HG02938 (cell line): ENCODE measurements around the gene LRRC73.
"Not testable (repeated sequence)": the region's sequence is repeated elsewhere in the genome, so short reads cannot be mapped to it uniquely, and the experiment has no call there.

Experiments
- ATAC-seq: cut with Tn5 transposase; IDR thresholded peaks from one replicate; pipeline ENCODE4 v1.9.1; 2021; ENCODE audit warnings: mild to moderate bottlenecking, moderate library complexity; ENCODE audit not compliant: unreplicated experiment

Gene LRRC73

DNA sequence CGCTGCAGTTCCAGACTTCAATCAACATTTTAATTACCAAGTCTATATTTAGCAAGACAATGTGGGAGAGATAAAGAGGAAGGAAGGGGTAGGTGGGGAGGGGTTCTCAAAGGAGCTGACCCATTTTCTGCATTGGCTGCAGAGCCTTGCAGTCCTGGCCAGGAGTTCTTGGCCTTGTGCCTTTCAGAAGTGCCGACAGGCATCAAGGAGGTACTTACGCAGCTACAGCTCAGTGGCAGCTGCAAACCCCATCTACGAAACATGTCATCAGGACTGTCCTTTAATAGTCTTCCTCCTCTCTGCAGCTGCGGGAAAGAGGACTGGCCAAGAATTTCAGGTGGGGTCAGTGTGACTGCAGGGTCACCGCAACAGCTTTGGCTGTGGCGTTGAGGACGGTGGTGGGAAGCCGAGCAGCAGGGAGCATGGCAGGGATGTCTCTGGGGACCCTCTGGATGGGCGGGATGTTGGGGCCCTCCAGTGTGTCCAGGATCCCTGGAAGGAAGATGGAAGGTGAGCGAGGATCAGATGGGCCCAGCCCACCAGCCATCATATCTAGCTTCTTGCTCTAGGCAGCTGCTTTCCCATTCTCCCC is 1.8 kb upstream of the LRRC73 start:
- no peak for ATAC-seq

DNA sequence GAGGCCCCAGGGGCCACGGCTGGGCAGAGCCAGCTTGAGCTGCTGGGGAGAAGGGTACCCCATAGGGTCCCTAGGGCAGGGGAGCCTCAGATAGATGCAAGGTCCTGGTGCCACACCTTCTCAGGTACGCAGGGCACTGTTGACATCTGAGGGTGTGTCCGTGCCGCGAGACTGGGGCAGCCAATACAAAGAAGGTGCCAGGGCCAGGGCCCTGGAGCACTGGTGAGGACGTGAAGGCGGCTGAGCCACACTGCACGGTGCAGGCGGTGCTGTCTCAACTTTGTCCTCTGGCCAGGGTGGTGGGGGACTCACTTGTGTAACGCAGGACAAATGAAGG is 649 bp upstream of the LRRC73 start:
- no peak for ATAC-seq

DNA sequence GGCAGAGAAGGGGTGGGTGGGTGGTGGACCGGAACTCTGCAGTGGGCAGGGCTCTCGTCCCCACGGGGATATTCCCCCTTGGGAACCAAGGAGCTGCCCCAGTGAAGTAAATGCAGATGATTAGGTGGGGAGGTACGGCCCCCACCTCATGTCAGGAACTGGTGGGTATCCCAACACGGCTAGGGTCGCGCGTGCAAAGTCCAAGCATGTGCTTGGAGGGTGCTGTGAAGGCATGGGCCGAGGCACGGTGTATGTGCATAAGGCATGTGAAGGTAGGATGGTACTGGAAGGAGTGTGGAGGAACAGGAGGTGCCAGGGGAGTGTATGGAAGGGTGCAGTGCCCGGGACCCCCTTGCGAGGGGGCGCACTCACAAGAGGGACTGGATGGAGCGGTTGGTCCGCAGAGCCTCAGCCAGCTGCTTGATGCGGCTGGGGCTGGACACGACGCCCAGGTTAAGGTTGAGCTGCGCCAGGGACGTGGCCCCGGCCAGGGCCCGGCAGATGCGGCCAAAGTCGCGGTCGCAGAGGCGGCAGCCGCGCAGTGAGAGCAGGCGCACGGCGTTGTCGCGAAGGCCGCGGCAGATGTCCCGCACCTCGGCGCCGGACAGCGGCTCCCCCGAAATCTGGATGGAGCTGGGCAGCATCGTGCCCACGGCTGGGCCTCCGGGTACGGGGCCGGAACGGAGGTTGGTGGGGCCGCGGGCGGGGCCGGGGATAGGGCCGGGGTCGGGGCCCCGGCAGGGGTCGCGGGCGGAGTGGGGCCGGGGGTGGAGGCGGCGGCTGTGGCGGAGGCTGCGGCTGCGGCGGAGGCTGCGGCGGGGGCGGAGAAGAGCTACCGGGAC is 783 bp downstream of the LRRC73 start:
- no peak for ATAC-seq

DNA sequence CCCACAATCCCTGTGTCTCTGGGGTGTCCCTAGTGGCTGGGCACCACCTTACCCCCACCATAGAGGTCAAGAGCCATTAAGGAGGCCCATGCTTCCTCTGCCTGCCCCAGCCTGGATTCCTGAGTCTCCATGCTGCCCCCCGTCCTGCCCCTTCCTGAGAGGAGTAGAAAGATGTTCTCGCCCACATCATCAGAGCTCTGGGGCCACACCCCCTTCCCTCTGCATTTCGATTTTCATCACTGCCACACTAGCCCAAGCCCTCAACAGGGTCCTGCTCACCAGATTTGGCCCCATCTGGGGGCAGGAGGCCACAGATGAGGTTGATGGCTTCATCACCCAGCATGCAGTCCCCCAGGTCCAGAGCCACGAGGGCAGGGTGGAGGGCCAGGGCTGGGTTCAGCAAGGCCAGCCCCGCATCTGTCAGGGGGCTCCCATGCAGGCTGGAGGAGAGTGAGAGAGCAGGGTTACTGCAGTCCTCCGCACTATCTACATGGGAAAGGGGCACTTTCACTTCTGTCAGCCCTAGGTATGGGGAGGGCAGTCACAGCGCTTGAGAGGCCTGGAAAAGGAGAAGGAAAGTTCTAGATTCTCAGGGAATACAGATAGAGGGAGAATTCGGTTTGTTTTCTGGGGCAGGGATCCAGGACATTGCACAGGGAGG is 1.5 kb downstream of the LRRC73 start:
- no peak for ATAC-seq

DNA sequence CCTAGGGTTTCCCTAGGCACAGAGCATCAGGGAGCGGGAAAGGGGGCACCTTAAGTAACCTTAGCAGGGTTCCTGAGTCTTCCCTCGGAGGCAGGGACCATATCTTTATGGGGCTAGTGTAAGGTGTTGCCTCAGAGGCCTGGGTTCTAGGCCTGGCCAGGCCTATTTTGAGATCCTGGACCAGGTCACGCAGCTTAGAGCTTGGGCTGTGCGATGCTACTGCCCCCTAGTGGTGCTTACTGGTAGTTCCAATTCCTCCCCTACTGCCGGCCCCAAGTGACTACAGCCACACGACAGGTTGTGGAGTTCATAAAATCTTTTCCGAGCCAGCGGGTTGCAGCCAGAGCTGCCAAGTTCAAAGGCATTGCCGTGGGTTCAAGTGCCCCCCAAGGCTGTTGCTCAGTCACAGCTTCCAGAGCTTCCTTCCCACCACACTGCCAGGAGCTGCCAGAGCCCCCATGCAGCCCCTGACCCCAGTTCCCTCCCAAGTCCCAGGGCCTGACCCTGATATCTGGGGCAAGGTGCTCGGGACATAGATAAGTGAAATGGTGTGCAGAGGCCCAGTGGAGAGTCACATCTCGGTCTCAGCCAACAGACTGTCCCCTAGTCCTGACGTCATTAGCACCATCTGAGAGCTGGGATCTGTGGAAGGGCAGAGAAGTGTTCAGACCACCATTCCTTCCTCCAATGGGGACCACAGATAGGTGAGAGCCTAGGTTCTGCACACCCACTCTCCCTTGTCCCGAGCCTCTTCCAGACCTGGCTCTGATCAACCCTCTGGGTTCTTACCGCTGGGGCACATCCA is 3.3 kb downstream of the LRRC73 start:
- ATAC-seq = no peak

DNA sequence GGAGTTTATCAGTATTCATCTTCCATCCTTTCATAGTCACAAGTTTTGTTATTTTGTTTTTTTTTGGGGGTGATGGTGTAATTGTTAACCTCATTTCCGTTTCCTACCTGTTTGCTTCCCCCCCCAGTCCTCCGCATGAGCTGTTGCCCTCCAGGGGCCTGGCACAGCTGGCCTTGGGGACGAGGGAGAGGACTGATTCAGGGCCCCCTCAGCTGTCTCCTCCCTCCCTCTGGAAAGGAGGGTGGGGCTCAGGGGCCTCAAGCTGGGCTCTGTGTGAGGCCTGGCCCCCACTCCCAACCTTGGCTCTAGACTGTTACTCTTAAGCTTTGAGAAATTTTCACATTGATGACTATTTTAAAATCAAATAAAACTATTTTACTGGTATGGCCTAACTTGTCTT is 4.0 kb downstream of the LRRC73 start:
- no peak for ATAC-seq

DNA sequence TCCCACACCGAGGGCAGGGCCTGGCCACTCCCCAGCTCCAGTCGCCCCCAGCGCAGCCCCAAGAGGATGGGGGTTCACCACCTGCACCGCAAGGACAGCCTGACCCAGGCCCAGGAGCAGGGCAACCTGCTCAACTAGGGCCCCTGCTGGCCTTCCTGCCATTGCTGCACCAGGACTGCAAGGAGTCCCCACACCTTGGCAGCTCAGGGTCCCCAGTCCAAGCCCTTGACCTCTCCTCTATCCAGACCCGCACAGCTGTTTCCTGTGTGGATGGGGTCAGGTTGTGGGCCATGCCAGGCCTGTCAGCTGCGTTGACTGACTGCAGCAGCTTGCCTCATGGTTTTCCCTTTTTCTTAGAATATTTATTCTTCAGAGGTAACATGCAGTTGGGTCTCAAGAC is 4.4 kb downstream of the LRRC73 start:
- no peak for ATAC-seq

DNA sequence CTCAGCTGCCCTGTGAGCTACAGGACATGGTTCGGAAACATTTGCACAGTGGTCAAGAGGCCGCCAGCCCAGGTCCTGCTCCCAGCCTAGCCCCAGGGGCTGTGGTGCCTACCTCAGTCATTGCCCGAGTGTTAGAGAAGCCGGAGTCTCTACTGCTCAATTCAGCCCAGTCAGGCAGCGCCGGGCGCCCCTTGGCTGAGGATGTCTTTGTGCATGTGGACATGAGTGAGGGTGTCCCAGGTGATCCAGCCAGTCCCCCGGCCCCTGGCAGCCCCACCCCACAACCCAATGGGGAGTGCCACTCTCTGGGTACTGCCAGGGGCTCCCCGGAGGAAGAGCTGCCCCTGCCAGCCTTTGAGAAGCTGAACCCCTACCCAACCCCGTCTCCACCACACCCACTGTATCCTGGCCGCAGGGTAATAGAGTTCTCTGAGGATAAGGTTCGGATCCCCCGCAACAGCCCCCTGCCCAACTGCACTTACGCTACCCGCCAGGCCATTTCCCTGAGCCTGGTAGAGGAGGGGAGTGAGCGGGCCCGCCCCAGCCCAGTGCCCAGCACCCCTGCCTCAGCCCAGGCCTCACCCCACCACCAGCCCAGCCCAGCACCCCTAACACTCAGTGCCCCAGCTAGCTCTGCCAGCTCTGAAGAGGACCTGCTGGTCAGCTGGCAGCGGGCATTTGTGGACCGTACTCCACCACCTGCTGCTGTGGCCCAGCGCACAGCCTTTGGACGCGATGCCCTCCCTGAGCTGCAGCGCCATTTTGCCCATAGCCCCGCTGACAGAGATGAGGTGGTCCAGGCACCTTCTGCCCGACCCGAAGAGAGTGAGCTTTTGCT is 5.2 kb downstream of the LRRC73 start:
- no peak for ATAC-seq

DNA sequence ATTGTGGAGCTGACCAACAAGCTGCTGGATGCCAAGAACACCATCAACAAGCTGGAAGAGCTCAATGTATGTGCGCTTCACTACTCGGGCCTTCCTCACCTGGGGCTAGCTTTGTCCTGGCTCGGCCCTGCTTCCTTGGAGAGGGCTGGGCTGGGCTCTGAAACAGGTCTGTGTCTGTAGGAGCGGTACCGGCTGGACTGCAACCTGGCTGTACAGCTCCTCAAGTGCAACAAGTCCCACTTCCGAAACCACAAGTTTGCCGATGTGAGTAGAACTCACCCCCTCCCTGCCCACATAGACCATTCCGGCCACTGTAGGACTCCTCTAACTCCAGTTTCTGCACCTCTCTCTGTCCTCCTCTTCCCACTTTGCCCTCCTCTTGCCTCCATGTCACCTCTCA is 6.7 kb downstream of the LRRC73 start:
- no peak for ATAC-seq

DNA sequence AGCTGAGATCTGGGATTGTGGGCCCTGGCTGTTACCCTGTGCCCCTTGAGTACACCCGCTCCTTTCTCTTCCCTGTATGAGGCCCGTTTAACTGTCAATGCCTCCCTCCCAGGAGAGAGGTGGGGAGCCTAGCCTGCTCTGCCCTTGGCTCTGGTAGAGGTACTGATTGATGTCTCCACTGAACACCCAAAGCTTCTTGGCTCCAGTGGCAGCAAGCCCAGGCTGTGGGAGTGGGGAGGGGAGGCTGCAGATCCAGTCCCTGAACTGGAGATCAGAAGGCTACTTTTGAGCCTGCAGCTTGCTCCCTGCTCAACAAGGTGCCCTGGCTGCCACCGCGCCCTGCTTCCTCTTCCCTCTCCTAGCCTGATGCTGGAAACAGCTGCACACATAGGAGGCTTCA is 7.5 kb downstream of the LRRC73 start:
- no peak for ATAC-seq

DNA sequence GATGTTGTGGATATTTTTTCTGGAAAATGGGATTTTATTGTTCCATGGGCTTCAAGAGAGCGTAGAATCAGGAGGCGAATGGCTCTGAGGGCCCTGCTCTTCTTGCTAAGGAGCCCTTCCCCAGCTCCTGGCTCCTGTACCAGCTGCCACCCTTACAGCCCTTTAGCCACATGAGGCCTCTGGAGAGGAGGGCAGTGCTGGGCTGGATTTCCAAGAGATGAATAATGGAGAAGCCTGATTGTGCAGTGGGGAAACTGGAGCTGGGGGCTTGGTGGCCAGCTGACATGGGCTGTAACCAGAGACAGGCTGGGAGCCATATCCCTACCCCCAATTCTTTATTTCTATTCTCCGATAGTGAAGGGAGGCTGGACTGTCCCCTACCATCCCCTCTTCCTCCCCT is 9.2 kb downstream of the LRRC73 start:
- no peak for ATAC-seq

DNA sequence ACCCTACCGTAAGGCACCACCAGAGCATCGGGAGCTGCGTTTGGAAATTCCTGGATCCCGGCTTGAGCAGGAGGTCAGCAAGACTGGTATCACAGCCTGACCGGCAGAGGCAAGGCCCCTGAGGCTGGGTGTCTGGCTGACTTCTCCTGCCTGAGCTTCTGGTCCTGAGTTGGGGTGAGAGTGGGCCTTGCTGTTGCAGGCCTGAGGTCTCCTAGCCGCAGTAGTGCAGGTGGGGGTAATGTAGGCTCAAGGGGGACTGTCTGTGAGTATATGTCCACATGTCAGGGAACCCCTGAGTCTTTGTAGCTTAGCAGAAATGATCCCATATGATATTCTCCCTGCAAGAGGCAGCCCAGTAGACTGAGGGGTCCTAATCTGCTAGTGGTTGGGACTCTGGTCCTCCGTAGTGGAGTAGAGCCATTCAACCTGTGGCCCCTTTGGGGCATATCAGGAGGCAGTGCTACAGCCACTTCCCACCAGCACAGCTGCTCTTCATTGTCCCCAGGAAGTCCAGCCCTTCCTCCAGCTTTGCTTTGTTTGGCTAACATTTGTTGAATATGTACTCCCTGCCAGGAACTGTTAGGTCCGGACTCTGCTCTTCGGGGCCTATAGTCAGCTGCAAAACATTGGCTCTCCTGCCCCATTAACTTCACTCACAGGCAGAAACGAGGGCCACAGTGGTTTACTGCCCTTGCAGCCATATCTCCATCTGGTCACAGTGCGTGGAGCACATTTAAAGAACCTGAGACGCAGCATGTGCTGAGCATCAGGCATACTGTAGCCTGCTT is 10.9 kb downstream of the LRRC73 start:
- ATAC-seq = no peak

DNA sequence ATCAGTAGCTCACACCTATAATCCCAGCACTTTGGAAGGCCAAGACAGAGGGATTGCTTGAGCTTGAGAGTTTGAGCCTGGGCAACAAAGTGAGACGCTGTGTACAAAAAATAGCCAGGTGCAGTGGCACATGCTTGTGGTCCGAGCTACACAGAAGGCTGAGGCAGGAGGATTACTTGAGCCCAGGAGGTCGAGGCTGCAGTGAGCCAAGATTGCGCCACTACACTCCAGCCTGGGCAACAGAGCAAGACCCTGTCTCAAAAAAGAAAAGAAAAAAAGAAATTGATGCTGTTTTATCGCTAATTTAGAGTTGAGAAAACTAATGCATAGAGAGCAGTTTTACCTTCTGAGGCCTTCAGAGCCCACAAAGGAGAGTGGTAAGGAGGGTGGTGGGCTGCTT is 11.9 kb downstream of the LRRC73 start:
- not testable (repeated sequence) for ATAC-seq

DNA sequence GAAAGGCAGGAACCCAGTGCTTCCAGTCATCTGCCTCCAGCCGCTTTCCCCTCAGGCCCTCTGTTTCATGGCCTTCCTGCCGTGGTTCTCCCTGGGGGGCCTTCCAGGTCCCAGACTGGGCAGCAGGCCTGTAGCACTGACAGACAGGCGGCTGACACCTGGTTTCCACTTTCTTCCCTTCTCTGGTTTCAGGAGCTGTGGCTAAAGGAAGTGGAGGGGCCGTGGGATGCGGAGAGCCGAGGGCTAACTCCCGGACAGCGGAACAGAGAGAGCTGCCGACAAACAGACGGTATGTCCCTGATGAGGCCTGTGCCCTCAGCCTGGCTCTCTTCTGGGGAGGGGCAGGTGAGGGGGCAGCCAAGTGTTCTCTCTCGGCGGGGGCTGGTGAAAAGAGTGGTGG is 12.5 kb downstream of the LRRC73 start:
- no peak for ATAC-seq

DNA sequence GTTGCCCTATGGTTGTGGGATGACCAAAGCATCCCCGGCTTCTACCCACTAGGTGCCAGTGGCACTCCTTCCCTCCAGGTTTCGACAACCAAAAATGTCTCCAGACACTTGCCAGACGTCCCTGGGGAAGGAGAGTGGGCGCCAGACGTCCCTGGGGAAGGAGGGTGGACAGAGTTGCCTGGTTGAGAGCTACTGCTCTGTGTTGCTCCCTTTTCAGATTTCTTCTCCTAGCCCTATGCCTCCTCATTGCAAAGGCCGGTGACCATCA is 13.1 kb downstream of the LRRC73 start:
- no peak for ATAC-seq

DNA sequence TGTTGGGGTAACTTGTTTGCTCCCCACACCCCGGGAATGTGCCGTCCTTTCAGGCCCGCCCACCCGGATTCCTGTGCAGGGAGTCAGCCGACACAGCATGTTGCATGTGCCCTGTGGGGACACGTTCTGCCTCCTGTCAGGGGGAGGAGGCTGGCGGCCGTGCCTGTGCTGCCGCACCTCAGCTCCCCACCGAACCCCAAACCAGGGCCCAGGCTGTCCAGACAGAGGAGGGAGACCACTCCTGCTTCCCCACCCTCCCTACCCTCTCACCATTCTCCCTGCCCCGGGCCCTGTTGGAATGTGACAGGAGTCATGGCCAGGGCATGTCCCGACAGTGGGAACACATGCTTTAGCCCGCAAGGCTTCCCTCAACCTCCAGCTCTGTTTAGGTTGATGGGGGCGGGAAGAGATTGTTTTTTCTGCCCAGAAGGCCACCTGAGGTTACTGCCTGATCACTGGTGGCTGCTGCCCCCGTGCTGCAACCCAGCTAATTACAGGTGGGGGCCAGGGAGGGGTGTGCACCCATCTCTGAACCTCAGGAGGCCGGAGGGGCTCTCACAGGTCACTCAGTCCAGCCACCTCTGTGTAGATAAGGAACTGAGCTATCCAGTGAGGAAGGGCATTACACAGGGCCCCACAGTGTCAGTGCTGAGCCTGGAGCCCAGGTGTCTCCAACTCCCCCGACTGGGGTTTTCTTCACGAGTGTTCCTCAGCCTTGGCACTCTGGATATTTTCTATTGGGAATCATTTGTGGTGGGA is 13.6 kb downstream of the LRRC73 start:
- no peak for ATAC-seq

DNA sequence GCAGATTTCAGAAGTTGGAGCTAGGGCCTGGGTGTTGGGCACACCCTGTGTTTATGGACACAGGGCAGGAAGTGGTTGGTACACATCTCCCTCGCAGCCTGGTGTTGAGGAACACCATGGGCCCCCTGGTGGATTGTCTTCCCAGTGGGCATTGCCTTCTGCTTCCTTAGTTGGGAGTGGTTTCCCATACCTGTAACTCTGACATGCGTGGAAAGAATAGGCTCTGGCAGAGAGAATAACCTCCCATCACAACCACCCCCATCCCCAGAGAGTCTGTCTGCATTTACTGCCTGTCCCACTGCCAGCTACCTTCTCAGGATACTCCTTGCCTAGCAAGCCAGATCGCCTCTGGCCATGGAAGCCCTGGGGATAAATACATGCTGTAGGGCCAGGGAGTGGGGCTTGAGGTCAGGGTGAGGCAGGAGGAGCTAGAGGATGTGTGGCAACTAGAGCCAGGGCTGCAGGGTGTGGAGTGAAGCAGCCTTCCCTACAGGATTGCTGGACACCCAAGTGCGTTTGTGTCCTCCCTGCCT is 14.7 kb downstream of the LRRC73 start:
- ATAC-seq = no peak

DNA sequence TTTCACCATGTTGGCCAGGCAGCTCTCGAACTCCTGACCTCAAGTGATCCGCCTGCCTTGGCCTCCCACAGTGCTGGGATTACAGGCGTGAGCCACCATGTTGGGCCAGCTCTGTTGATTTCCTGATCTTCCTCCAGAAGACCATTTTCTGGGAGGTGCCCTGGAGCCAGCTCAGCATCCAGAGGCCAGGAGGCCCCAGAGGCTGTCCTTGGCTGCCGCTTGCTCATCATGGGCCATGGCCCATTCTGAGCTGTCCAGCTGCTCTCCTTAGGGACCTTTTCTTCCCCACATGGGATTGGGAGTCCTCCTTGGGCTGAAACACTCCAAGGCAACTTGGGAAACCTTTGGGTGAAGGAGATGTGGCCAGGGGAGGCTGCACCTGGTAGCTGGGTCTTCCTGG is 15.4 kb downstream of the LRRC73 start:
- no peak for ATAC-seq

DNA sequence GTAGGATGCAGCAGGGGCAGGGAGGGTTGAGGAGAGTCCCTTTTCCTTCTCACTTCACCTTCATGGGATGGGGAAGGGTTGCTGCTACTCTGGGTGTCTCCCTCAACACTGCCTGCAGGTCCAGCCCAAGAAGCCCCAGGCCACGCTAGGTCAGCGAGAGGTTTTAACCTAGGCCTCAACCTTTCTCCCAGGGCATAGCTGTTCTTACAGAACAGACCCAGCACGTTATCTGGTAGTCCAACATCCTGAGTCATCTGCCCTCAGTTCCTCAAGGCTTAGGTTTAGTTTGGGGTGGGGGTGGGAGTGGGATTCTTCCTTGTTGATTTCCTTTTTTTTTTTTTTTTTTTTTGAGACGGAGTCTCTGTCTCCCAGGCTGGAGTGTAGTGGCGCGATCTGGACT is 15.8 kb downstream of the LRRC73 start:
- no peak for ATAC-seq
